ENCODE data around the gene MRPL37.

The MRPL37 gene

DNA sequence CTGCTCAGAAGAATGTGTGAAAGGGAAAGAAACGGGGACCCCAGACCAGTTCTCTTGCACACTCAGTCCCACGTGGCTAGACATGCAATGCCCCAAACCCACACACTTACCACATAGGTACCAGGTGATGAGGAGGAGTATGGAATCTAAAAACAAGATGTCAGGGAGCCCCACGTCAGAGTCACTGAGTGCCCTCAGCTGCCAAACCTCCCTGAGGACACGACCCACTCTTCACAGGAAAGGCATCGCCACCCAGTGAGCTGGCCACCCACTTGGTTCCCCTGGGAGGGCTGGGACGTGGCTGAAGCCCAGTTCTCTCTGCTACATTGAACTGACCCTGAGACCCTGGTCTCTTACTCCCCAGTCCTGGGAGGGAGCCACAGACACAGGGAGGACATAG, 41.4 kb downstream of the MRPL37 start:
- no peak for DNase-seq

DNA sequence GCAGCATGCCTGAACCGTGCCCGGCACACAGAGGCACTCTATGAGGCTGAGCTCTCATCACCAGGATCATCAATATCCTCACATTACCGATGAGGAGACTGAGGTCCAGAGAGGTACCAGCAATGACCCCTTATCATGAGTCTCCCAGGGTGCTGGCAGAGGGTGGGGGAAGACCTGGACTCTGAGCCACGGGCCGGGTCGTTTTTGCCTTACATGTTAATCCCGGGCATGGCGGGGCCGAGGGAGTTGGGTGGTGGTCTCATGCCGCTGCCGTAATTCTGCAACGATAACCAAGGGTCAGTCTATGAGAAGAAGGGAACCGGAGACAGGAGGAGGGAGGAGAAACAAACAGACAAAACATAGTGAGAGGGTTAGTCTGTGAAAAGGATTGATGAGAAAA, 43.1 kb downstream of the MRPL37 start:
- no peak for DNase-seq

DNA sequence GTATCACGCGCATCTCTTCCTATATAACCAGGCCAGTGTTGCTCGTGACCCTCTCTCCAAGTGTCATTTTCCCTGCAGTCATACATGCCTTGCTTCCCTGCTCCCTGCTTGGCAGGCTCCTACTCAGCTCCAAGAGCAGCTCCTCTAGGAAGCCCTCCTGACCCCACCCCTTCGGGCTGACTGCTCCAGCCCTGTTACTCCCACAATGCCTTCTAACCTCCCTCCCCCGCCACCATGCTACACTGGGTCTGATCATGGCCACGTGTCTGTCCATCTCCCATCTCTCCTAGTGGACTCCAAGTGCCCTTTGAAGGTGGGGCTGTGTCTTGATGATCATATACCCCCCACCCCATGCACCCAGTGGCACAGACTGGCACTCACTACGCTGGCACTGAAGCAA, 44.7 kb downstream of the MRPL37 start:
- no peak for DNase-seq

DNA sequence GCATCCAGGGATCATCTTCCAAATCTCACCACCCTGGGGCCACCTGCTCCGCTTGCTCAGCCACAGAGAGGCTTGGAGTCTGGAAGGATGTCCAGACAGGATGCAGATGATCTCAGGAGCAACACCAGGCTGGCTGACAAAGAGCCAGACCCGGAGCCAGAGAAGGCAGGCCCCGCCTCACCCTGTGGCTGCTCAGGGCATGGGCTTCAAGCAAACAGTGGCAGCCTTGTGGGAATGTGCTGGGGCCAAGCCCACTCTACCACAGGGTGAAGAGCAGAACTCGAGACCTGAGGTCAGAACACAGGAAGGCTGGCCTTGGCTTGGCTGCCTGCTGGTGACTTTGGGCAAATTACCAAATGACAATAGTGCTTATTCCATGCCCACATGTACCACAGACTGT, 45.5 kb downstream of the MRPL37 start:
- DNase-seq: no peak

DNA sequence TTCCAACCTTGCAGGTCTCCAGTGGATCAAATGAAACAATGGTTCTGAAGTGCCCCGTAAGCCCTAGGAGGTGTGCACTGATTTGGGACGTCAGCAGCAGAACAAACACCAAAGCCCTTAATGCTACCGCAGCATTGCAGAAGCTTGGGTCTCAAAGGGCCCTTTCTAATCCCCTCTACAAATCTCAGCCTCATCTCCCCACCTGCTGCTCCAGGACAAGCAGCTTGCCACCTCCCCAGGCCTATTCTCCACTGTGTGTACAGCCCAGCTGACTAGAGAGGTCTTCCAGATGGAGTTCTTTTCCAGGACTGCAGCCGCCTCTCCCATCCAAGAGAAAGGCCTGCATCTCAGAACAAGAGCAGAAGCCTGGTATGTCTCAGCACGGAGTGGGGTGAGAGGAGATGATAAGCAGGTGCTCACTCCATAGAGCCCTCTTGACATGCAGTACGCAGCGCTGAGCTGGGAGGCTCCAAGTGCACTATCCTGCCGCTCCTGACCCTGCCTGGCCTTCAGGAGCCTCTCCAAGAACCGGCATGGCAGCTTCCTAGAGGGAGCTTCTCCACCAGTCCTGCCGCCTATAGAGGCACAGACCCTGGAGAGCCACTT, 46.3 kb downstream of the MRPL37 start:
- no peak for DNase-seq

DNA sequence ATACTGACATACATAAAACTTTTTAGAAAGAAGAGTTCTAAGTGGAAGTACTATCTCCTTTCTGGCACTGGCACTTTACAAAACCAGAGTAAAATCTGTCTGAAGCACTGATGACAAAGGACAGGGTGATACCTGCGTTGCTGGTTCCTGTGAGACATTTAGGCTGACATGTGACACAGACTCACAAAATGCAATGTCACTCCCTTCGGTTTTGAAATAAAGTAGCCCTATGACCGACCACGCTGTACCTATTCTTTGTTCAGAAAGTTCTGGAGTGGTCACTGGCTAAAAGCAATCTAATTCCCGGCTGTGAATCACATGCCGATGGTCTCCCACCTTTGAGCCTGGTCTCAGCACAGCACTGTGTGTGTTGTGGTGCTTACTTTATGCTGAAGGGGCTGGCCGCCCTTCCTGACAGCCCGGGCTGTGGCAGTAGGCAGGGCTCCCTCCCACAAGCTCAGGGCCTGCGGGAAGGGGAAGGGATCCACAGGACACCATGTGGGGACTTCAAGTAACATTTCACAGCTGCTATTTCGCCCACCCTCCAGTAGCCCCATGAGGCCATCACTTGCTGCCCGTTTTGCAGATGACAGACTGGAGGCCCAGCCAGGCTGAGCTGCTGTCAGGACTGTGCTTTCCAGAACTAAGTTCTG, 48.0 kb downstream of the MRPL37 start:
- no peak for DNase-seq

DNA sequence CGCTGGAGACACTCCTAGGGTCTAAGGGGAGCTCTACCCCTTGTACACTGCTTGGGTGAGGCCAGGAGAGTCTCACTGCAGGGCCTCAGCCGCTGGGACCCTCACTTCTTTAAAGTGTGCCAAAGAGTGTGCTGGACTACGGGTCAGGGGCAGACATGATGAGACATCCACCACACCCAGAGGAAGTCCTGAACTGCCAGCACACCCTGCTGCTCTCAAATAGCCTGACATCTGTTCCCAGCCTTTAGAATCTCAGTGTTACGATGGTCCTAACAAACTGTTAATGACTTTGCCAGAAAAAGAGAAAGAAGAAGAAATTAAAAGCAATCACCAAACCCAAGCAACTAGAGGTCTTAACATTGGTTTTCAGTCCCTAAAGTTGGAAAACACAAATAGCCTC, 49.0 kb downstream of the MRPL37 start:
- DNase-seq: no peak

DNA sequence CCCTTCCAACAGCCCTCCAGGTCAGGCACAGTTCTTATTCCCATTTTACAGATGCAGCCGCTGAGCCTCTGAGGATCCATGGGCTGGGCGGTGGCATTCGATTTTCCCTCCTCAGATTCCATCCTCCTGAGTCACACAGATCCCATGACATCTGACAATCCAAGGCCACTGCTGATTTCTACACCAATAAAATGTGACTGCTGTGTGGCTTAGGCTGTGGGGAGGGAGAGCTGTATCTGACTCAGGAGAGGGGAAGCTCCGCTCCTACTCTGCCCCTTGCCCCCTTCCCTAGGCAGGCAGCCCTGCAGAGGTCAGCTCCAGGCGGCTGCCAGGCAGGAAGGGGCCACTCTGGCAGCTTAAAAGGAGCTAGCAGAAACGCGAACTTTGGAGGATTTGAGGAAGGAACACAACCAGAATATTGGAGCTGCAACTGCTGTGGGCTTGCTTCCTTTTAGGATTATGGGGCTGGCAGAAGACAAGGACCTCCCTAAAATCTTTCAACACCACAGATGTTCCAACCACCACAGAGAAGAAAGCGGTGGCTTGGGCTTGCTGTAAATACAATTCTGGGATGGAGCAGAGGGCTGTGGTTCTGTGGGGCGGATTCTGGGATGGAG, 50.0 kb downstream of the MRPL37 start:
- no peak for DNase-seq

DNA sequence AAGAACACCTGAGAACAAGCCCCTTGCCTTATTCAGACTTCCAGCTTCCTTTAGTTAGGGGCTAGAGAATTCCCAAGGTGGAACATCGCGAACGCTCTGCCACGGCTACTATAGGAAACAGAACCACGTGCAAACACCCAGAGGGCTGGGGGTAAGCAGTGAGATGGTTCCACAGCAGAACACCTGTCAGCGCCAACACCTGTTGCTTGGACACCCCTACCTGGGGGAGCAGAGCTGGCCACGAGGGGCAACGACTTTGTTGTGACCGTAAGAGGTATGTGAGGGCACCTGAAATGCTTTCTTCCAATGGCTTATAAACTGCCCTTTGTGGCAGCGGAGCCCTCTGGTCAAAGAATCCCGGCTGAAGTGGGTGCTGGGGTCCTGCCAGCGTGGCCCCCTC, 50.7 kb downstream of the MRPL37 start:
- no peak for DNase-seq

DNA sequence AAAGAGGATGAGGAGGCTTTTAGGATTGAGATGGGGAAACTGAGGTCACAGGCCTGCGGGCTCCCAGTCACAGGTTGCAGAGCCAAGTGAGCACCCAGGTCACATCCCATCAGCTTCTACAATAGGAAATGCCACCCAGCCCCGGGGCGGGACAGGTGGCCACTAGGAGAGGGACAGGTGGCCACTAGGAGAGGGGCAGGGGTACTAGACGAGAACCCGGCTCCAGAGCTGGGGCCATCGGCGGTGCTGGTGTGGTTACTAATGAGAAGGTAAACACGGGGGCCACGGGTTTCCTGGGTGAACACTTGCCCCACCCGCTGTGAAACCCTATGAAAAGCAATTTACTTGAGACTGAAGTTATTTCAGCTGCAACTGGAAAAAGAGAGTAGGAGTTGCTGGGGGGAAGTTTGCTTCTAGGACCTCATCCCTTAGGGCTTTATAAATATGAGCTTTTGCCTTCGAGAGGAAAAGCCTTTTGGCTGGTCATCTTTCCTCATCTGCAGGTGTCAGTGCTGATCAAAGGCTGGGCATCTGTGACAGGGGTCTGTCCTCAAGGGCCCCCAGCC, 52.5 kb downstream of the MRPL37 start:
- no peak for DNase-seq

DNA sequence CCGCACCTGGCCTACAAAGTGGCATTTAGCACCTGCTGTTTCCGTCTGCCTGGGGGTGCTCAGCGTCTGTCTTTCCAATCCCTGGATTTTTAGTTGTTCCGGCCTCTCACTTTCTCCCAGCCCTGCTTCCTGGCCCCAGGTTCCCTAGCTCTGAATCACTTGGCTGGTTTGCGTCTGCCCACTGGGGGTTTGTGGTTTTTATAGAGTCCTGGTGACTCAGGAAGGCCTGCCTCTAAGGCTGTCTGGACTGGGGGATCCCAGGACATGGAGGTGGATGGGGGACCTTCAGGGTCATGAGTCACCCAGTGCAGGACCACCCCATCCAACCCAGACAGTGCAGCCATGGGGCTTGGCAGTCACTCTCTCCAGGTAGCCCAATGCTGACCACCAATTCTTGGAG, 53.5 kb downstream of the MRPL37 start:
- DNase-seq: no peak

DNA sequence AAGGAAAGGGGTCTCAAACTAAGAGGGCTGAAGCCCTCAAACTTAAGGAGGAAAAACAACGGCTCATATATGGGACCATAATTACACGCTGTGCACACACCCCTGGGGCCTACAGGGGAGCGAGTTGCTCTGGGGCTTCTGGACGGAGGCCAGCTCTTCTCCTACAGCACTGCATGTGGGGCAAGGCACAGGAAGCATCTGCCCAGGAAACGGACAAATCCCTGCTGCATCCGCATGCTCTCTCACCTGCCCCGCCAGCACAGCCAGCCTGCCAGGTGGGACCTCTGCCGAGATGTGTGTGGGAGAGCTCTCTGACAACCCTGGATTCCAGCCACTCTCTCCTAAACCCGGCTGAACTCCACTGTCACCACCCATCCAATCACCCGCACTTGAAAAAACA, 54.1 kb downstream of the MRPL37 start:
- no peak for DNase-seq

DNA sequence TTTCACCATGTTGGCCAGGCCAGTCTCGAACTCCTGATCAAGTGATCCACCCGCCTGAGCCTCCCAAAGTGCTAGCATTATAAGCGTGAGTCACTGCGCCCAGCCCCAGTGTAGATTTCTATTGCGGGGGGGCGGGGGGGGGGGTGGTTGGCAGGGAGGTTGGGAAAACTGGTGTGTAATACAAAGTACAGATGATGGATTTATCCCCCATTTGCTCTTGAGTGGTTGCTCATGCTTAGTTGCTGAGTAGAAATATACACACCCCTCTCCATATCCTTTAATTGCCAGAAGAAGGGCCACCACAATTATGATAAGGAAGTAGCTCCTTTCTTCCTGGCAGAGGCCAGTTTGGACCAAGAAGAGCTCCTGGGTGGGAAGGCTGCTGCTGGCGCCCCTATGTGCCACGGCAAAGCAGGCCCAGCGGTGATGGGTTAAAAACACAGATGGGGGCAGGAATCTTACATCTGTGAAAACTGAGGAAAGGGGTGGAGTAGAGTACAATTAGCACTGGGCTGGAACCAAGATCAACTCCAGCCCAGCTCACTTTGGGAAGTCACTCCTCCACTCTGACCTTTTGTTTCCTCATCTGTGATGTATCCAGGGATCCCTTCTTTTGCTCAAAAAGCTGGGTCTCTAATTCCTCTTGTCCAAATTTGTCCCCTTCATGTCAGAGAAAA, 55.2 kb downstream of the MRPL37 start:
- no peak for DNase-seq

DNA sequence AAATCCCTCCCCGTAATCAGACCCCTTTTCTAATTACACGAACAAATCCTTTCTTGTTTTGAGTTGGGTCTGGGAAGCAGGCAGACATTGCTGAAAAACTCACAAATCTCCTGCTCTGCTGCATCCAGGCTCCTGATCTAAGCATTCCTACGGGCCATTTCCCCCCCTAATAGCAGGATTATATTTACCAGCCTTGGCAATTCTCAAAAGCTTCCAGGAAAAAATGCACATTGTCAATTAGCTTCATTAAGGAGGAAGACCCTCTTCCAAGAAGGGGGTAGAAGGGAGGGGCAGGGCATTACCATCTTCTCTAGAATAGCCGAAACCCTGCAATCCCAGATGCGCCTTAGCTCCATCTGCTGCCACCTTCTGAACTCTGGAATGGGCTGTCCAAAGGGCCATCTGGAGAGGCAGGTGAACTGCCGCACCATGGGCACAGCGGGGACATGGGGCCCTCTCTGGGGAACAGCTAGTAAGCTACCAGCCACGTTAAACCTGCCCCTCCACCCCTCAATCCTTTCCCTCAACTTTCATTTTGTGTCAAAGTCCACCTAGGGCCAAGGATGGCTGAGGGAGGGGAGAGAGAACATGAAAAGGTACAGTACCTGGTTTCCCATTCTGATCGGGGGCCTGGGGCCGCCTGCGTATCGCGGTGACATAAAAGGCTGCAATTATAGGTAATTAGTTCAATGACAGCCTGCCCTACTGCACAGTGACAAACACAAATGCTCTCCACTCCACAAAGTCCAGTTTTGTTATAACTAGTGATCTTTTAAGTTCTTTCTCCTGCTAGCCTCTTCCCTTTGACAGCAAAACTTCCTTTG, 56.8 kb downstream of the MRPL37 start:
- DNase-seq: no peak

DNA sequence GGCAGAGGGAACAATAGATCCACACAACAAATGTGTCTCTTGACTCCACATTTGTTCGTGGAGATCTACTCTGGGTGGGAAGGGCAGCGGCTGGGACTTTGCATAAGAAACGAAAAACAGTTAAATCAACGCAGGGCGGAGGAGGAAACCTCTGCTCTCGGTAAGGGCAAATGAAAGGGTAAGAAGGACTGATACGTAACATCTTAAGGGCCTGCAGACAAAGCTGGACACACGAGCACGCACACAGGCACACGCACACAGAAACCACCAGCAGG, 57.3 kb downstream of the MRPL37 start:
- DNase-seq: no peak

DNA sequence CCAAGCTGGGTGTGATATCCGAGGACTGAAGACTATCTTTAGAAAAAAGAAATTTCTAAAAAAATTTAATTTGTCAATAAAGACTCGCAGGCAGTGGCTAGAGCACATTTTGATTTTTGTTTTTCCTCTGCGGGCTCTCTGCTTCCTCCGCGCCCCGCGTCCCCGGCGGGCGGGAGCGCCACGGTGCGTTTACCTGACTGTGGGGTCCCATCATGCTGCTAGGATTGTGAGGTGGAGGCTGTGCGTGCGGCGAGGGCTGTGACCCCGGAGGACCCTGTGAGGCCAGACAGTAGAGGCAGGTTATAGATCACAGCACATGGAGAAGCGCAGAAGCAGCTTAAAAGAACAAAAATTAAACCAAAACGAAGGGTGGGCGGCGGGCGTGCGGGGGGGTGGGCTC, 57.9 kb downstream of the MRPL37 start:
- DNase-seq: no peak

DNA sequence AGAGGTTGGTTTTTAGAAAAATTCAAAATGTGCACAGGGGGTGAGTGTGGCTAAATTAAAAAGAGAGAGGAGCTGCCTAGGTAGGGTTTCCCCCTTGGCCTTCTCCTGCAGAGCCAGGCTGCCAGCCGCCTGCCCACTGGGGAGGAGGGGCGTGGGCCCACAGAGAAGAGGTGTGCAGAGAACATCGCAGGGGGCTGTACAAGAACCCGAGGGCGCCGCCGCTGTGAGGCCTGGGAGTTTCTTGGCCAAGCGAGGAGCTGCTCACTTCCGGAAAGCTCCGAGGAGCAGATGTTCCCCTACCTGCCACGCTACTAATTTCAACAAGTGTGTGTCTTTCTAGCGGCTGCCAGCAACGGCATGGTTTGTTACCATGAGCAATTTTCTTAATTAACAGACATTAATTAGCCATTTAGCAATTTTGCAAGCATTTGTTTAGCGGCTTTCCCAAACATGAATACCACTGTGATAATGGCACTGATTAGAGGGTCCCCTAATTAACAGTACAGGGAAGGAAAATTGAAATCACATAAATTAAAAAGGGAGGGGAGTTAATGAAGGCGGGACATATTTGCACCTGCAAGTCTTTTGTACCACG, 59.7 kb downstream of the MRPL37 start:
- DNase-seq: no peak

DNA sequence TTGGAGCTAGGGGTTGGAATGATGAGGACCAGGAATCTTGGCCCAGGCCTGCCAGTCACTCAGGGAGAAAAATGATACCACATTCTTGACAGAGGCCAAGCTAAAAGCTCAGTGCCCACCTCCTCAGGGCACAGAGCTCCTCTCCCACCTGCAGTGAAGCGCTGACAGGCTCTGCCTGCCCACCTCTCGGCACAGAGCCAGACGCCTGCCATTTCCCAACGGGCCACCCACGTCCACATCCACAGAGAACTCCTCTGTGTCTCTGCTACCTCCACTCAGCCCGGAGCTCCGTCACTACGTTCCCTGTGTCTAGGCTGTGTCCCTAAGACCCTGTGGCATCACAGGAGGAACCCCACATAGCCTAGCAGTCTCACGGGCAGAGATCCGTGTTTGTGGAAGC, 60.8 kb downstream of the MRPL37 start:
- no peak for DNase-seq

DNA sequence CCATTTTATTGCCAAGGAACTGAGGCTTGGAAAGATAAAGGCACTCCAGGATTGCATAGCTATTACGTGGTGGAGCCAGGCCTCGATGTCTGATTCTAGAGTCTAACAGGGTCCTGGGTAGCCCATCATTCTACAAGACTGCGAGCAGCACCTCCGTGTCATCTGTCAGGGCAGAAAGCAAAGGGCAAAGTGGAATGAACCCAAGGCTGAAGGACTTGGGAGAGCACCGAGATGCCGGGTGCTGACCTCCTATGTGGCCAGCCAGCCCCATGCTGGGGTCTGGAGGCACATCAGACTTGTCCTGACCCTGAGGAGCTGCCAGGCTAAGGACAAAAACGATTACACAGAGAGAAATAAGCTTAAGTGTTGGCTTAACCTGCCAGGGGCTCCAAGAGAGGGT, 62.3 kb downstream of the MRPL37 start:
- no peak for DNase-seq

DNA sequence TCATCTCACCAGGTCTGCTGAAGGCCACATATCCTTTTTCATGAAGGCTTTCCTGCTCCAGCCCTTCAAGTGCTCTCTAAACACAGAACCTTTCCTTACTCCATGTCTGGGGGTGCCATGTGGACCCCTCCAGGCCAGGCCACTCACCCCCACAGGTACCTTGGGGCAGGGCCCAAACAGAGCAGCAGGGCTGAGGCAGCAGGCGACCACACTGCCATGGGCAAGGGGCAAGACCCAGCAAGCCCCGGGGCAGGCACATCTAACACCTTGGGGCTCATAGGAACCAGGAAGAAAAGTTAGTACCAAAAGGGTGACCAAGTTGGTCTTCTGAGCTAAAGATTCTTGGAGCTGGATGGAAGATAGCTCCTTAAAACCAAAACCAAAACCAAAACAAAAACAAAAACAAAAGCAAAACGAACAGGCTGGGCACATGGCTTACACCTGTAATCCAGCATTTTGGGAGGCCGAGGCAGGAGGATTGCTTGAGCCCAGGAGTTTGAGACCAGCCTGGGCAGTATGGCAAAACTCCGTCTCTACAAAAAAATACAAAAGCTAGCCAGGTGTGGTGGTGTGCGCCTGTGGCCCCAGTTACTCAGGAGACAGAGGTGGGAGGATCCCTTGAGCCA, 63.7 kb downstream of the MRPL37 start:
- DNase-seq: no peak

DNA sequence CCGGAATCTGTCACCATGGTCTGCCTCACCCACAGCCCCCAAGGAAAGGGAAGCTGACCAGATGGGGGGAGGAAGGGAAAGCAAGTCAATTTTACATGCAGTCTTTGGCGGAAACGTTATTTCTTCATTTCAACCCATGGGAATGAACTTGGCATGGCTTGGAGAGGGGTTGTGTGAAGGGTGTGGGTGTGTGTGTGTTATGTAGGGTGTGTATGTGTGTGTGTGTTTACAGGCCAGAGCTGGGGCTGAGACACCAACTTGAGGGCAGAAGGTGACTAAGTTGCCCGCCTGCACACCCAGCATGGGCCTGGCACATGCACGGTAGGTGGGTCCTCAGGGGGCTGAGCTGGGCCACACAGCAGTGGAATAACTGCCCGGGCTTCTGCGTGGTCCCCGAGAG, 65.2 kb downstream of the MRPL37 start:
- DNase-seq: no peak

DNA sequence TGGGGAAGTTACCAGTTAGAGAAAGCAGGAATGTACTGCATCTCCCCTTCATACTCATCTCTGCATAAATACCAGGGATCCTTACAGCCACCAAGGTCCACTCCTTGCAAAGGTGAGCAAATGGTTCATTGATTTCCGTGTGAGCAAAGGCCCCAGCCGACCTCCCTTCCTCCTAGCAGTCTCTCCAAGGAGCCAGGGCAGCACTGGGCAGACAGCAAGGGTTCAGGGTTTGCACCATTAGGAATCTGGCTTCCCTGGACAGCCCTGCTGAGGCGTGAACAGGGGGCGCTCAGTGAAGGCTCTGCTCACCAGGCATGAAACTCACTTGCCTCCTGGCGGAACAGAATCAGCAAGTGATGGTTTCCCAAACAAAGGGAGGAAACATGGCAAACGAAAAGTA, 65.7 kb downstream of the MRPL37 start:
- DNase-seq: no peak

All from stimulated activated CD4-positive, alpha-beta T cell treated with anti-CD3 and anti-CD28 coated beads, Interleukin-4, amount 100 ng/mL, for 24 hours (primary cell).